HG03571 (cell line): Measurements from ENCODE around the gene DCC.

Experiments
- ATAC-seq: cut with Tn5 transposase; IDR thresholded peaks from one replicate; pipeline ENCODE4 v1.9.1; 2021; ENCODE audit not compliant: unreplicated experiment

Gene DCC

DNA sequence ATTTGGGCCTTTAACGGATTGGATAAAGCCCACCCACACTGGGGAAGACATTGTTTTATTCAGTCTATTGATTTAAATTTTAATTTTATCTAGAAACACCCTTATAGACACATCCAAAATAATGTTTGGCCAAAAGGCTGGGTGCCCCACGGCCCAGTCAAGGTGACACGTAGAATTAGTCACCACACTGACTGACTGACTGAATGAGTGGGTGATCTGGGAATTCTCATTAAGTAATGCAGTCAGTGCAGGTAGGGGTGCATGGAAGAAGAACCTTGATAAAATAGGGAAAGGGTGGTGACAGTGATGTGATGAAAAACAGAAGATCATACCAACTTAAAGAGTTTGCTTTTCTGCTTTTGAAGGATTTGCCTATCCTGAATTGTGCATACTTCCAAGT lies 554.8 kb downstream of the DCC start:
- no peak for ATAC-seq

DNA sequence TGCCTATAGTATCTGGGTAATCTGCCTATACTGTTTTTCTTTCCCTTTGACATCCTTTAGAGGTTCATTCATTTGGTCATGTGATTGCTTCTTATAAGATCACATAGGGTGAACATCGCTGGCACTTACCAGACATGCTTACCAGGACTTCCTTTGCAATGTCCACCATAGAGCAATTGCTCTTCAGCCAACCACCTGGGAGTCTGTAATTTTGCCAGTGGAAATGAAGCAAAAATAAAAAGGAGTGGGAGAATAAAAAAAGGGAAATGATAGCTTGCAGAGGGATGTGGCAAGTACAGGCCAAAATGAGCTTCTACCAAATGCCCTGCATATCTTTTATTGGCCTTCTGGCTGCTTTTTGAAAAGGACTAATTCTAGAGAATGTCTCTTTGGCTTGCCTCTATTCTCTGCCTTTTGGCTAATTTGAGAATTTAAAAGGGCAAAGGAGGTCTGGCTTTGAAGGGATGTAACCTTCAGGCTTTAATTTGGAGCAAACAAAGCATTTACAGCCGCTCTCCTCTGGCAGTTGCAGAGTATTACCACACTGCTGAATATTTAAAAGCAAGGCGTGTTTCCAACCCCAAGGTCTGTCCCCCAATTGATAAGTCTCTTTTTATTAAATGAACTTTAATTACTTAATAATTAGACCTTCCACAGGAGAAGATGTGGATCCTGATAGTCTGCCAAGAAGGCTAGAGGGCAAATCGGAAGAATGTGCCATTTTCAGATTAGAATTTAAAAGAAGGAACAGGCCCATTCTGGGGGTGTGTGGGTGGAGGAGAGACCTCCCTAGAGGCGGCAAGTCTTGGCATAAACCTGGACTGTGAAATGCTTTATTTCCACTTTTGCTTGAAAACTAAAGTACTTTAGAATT lies 557.9 kb downstream of the DCC start:
- ATAC-seq: no peak

DNA sequence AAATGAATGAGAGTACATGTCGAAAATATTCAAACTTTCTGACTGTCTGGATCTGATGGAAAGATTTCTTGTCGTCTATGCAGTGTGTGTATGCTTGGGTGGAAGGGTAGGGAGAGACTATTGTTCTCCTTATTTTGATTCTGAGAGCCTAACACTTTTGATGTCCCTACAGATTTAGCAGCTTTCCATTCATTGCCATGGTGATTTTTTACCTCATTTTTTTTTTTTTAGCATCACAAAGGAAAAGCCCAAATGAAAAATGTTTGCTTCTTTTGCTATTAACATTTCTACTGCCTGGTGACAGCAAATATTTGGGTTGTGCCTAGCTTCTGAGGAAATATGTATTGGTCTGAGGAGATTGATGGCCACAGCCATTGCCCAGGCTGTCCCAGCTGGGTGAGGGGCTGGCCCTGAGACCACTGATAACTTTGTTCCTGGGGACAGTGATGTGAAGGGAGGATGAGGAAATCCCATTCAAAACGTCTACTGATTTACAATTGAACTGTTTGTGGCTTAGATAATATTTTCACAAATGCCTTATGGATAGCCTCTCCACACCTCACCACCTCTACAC lies 558.6 kb downstream of the DCC start:
- ATAC-seq: no peak

DNA sequence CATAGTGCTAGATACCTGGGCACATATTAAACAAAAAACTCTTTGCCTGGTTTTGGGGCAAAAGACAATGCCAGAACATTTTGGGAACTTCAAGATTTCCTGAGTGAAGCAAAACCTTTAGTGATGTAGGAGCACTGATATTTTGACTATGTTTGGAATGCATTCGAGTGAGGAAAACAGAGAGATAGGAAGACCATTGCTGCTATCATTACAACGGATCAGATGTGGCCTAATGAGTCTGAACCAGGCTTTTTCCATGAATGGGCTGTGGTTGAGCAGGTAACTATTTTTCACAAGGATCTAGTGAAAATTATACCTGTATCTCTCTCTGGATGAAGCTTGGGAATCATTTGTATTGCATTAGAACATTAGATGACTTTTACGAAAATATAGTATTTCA lies 562.2 kb downstream of the DCC start:
- no peak for ATAC-seq

DNA sequence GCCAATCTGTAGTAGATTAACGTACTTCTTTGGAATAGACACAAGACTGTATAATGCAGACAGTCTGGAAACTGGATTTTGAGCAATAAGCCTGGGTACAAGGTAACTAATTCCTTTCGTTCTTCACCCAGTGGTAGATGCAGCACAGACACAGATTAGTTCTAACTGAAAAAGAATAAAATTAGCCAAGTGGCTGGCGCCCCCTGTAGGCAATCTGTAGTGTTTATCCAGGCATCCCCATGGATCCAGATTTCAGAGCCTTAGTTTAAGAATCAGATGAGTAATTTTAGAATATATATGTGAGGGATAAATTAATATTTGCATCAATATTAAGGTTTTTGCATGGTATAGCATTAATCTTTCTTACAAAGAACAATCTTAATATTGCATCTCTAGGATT lies 563.9 kb downstream of the DCC start:
- no peak for ATAC-seq

DNA sequence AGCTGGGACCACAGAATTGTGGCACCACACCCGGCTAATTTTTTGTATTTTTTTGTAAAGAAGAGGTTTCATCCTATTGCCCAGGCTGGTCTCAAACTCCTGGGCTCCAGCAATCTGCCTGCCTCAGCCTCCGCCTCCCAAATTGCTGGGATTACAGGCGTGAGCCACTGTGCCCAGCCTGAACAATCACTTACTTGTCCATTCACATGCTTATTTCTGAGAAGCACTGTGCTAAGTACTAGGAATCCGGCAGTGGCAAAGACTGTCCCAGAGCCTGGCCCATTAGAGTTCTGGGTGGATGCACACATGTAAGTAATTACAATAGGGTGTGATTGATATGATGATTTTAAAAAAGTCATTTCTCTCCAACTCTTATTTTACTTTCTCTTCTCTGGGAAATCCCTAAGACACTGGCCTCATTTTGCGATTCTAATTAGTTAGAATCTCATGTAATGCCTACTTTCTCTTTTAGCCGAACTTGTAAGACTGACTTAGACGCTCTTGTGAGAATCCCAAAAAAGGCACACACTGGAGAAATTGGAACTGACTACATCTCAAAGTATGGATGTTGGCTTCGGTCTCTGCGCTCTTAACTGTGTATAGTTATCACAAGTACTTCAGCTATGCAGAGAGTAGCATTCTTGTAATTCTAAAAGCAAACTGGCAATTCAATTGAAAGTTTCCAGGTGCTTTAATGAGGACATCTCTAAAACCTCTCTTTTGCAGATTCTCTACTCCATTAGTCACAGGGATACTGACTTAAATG lies 567.7 kb downstream of the DCC start:
- no peak for ATAC-seq

DNA sequence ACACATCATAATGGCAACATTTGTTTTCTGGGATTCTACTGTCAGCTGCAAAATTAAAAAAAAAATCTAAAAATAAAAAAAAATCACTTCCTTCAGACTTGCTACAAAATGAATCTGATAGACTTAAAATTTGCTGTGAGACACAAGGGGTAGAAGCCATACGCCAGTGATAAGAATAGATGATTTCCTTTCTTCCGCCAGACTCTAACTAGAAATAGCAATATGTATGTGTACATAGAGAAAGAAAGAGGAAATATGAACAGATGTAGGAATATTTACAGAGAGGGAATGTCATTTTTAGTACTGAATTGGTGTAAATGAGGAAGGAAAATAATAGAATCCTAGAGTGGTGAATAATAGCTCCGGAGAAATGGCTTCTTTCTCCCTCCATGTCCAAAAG lies 574.2 kb downstream of the DCC start:
- ATAC-seq: no peak

DNA sequence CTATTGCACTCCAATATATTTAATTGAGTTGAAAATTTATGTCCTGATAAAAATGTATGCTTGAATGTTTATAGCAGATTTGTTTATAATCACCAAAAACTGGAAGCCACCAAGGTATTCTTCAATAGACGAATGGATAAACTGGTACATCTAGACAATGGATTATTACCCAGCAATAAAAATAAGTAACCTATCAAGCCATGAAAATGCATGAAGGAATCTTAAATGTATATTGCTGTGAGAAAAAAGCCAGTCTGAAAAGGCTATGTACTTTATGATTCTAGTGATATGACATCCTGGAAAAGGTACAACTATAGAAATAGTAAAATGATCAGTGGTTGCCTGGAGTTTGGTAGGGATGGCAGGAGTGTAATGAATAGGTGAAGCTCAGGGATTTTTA lies 580.7 kb downstream of the DCC start:
- ATAC-seq: no peak

DNA sequence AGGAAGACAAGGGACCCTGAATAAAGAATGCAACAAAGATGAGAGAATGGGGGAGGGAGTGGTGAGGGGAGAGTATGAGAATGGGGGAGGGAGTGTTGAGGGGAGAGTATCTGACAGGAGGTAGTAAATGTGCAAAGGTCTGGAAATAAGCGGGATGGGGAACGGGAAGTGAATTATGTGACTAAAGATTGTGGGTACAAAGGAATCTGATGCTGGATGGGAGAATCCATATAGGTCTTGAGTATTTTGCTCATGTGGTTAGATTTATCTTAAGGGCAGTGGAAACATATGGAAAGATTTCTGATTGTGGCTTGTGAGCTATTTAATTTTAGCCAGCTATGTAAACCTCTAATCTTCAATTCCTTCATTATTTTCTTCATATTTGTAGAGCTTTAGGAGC lies 593.4 kb downstream of the DCC start:
- no peak for ATAC-seq

DNA sequence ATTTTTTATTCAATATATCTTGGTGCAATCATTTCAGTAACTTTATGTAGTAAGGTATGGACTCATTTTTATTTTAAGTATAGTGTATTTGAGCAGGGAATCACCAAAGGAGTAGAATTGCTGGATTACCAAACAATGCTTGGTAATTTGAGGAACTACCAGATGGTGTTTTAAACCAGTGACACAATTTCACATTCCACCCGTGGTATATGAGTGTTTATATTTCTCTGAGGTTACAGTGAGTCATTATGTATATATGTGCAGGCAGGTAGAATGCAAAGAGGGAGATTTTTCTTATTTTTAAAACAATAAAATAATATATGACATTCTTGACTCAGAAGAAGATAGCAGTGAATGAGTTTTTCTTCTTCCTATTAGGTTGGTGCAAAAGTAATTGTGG lies 596.9 kb downstream of the DCC start:
- ATAC-seq: no peak

DNA sequence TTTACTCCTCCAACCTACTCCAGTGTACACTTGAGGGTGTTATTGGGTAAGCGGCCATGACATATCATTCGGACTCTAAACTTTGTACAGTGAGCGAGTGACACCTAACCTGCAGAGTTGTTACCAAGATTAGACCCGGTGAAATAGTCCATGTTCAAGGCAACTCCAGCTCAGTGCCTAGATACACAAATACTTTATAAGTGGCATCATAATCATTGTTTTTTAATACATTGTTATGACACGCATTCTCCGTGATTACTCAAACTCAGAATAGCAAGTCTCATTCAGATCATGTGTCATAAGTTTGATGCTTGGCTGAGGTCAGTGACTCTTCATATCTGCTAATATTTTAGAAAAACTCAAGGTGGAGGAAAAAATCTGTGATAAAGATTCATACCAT lies 597.8 kb downstream of the DCC start:
- ATAC-seq: no peak

DNA sequence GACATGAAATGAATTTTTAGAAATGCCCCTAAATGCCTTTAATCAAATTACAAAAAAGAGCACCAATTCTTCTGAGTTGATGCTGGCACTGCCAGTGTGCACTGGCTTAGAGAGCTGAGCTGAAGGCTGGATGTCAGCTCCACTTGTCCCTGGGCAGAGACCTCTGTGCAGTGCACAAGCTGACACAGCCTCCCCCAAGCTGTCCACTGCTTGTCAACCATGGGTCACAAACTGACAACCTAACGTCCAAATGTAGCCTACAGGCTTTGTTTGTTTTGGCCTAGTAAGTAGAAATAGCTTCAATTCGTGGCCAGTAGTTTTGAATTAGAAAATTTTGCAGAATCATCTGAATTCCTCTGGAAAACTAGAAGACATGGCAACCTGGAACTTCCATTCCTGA lies 605.6 kb downstream of the DCC start:
- ATAC-seq: no peak

DNA sequence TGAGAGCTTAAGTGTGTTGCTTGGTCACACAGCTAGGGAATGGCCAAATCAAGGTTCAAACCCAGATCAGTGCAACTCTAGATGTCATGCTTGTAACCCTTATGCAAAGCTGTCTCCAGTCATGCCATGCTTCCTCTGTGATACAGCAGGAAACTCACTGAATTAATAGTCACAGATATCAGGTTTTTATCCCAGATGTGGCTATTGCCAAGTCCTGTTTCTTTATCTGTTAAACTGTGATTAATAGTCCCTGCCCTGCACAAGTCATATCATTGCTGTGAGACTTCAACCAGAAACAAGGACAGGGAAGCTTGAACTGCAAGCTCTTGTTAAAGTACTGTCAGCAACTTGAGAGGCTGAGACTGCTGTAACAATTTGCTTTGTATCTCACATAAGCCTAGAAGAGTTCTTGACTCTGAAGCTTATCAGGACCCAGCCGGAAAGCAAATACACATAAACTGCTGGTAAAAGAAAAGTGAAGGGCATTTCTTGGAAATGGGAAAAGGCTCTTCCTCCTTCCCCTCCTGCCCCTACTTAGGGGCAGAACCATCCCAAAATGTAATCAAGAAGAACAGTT lies 609.0 kb downstream of the DCC start:
- ATAC-seq: no peak

DNA sequence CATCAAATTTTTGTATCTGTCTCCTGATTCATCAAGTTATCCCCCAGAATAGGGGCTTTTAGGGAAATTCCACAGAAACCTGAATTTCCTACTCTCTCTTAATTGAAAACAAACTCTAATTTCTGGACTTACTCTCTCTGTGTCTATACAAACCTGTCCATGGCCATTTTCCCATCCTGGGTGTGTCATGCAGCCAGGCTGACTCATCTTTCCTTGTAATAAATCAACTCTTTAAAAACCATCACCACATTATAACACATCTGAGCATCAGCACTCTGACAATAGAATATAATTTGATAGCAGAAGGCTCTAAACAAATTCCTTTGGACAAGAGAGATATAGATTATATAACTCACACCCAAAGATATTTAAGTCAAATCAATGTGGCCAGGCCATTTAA lies 610.2 kb downstream of the DCC start:
- no peak for ATAC-seq

DNA sequence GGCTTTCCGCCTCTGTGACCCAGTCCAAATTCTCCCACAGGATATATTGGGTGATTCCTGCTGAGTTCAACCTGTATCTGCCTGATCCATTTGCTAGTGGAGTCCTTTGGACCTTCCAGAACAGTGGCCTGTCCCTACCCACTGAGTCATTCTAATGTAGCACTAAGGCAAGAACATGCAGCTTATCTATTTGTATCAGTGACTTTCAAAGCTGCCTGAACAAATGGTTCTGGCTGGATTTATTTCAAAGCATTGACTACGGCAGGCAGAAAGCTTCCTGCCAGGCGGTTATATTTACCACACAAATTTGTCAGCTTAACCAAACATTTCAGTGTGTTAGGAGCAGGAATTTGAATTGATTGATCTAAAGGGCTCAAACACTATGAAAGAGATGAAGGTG lies 613.4 kb downstream of the DCC start:
- no peak for ATAC-seq

DNA sequence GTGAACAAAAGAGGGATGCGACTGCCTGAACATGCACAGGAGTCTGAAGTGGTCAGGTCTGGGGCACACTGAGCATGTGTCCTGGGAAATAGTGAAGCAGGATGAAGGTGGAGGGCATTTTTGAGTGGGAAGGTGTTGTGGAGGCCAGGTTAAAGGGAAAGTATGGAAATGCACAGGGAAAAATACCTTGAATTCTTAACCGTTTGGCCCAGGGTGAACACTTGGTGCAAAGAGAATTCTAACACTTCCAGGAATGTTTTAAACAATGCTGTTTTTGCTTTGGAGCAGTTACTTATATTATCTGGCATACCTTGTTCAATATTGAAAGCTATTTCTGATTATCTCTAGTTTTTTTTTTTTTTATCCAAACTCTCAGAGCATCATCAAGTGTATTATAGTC lies 623.5 kb downstream of the DCC start:
- no peak for ATAC-seq

DNA sequence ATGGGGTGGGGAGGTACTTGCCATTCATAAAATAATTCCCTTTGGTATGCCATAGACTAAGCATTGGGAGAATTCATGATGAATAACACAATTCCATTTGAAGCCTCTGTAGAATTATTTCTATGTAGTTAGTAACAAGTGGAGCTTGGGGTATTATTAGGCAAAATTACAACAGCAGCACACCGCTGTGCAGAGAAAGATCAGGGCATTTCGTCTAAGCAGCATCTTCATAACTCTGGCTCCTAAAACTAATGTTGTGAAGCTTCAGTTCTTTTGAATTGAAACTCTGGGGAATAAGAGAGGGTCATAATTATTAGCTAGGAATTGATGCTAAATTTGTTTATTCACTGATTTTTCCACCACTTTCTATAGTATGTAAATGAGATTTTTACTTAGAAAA lies 630.7 kb downstream of the DCC start:
- ATAC-seq: no peak

DNA sequence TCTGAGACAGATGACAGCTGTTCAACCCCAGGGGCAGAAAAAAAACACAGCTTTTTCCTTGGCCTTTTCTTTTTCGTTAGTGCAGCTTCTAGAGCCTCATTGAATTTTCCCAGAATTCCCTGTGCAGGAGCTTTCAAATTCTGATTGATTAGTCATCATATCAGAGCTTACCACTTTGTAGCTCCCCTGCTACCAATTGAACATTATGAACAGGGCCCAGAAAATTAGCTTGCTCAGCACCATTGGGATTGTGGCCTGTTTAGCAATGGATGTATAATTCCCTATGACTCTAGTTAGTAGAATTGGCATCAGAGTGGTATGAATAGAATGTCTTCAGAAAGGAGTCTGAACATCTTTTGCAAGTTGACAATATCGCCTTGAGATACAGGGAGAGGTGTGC lies 631.1 kb downstream of the DCC start:
- no peak for ATAC-seq

DNA sequence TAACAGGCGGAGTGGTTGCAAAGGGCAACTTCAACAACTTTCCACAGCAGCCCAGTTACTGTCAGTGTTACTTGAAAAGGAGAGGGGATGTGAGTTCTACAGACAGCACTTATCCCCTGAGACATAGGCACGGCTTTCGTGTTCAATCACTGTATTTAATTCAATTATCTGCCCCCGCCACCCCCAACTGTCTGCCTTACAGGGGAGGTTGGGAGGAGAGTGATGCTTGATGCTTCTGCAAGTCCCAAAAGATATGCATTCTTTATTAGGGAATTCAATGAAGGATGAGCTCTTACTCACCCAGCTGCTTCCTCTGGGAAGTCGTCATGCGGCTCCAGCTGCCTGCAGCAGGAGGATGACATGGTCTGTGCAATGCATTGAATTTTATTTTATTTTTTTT lies 639.9 kb downstream of the DCC start:
- ATAC-seq: no peak

DNA sequence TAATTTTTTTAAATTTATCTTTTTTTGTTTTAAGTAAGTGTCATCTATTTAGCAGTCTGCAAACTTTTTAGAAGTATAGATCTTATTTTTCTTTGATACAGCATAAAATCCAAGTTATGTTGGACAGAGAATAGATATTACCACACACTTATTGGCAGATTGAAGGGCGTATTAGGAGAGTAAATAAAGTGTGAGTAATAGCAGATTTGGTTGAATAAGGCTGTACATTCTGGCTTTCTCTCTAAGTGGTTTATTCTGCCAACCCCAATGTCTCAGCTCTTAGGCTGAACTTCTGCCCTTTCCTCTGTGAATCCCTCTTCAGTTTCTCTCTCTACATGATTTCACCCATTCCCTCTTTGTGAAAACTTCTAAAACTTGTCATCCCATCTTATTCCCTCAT lies 651.2 kb downstream of the DCC start:
- no peak for ATAC-seq

DNA sequence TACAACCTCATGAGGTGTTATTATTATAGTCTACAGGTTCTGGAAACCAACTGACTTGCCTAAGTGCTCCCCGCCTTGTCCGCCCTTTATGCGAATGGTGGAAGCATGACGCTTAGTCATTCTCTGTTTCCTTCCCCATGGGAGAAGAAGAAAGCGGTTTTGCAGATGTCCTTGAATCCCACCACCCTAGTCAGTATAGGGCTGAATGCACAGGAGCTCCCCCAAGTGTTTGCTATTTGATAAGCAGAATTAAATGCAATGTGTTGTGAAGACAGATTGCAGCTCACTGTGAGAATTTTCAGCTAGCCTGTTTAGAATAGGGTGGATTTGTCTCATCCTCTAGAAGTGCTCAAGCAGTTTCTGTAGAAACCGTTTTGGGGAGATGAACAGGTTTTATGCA lies 652.0 kb downstream of the DCC start:
- no peak for ATAC-seq

DNA sequence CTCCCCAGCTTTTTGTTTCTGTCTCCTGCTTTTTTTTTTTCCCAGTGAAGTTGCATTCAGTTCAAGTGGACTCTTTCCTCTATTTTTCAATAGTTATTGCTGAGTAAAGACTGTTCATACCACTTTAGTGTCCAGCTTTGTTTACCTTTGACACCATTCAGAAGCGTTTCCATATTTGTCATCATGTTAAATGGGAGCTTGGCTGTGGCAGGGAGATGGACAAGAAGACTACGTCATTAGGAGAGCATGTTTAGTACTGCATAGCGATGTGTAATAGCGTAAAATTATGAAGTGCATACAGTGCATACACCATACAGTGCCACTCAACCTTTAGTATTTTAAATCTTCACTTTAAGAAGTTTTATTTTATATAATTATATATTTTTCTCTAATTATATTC lies 655.9 kb downstream of the DCC start:
- ATAC-seq: no peak
